Activated CD4-positive, alpha-beta T cell treated with anti-CD3 and anti-CD28 coated beads, Interleukin-2, amount 10 ng/mL, durations not matched to agents 24 days and 14 days (primary cell): ENCODE measurements around the gene RNU6-9. TPM values are rescaled to one million over a fixed set of nuclear protein-coding genes. Genes with fewer than 3 reads are reported as not detected.
"Not testable (repeated sequence)": the region's sequence is repeated elsewhere in the genome, so short reads cannot be mapped to it uniquely, and the experiment has no call there.

Experiments
- DNase-seq: peaks from one replicate; pipeline ENCODE4 v3.0.0; 2022
- H3K27ac Mint-ChIP-seq: one replicate; pipeline ENCODE4 v1.8.0; 2022; ENCODE audit warnings: mild to moderate bottlenecking, mixed read lengths
- H3K27me3 Mint-ChIP-seq: one replicate; pipeline ENCODE4 v1.8.0; 2022; ENCODE audit warnings: mixed read lengths
- H3K36me3 Mint-ChIP-seq: one replicate; pipeline ENCODE4 v1.8.0; 2022; ENCODE audit warnings: low read depth, mild to moderate bottlenecking, mixed read lengths
- H3K4me1 Mint-ChIP-seq: one replicate; pipeline ENCODE4 v1.8.0; 2021; ENCODE audit warnings: mixed read lengths
- H3K4me3 Mint-ChIP-seq: one replicate; pipeline ENCODE4 v1.8.0; 2022; ENCODE audit warnings: mild to moderate bottlenecking, moderate library complexity, mixed read lengths
- H3K9me3 Mint-ChIP-seq: one replicate; pipeline ENCODE4 v1.8.0; 2021; ENCODE audit warnings: mixed read lengths
- intact Hi-C: fragments of 100-400 bp; cut with micrococcal nuclease; formaldehyde crosslinking; loops from one replicate; pipeline ENCODE4 v1.15.1; 2023
- total RNA-seq: library from RNA; stranded (reverse); gene quantifications from 2 replicates; pipeline ENCODE4 v1.2.3, GENCODE V29; 2022

The RNU6-9 gene
- total RNA-seq, 1 donor from 2014 or later, result not detected

GRCh38 chr19:878751-879561 is 14.3 kb upstream of the RNU6-9 start:
- H3K9me3 Mint-ChIP-seq, H3K4me3 Mint-ChIP-seq, DNase-seq, H3K4me1 Mint-ChIP-seq, H3K27me3 Mint-ChIP-seq, intact Hi-C loops, H3K27ac Mint-ChIP-seq: not testable (repeated sequence)
- peaks cover 19% of the 10 kb centered on the region for H3K36me3 Mint-ChIP-seq

DNA sequence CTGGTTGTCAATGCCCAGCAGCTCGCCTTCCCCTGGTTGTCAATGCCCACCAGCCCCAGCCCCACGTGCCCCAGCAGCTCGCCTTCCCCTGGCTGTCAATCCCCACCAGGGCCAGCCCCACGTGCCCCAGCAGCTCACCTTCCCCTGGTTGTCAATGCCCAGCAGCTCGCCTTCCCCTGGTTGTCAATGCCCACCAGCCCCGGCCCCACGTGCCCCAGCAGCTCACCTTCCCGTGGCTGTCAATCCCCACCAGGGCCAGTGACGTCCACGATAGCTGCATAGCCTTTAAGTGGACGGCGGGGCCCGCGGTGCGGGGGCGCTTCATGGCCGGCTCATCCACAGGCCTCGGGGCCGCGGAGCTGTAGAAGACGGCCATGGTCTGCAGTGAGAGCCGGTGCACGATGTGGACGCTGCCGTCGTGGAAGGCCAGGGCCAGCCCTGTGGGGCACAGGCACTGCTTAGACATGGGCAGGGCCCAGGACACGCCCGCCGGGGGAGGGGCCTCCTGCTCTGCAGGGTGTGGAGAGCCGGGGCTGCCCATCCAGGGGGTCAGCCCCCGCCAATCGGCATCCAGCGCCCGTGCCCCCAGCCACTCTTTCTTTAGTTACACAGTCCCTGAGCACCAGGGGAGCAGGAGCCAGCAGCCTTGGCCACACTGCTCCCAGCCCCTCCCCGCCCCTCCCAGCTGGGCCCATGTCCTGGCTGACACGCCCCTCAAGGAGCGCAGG is 13.4 kb upstream of the RNU6-9 start:
- no peak for DNase-seq
- Mint-ChIP-seq H3K4me3 (no peak overlapping the region), H3K36me3 (peaks cover 23% of the 10 kb centered on the region), H3K9me3 (no peaks in the 10 kb centered on the region), H3K27ac (no peak overlapping the region), H3K27me3 (no peaks in the 10 kb centered on the region), H3K4me1 (no peaks in the 10 kb centered on the region)
- intact Hi-C loops, result no loop called here

DNA sequence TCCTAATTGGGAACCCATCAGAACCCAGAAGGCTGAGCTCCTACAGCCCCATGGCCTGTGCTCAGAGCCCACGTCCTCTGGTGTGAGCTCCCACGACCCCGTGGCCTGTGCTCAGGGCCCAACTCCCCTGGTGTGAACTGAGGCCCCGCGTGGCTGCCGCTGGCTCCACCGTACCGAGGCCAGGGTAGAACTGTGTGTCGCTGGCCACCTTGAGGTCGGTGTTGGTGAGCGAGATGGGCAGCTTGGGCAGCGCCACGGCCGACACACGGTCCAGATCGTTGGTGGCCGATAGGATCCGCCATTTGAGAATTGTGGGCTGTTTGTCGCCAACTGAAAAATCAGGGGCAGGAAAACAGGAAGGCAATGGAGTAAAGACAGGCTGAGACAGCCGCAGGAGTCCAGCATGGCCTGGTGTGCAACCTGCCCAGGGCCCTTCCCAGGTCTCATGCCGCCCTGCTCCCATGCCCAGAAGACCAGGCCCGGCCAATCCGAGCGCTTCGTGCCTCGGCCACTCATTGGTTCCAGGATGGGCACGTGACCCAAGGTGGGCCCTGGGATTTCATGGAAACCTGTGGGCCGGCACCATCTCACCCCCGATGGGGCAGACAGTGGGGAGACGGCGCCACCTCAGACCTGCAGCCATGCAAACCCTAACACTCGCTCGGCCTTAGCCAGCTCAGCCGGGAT is 11.8 kb upstream of the RNU6-9 start:
- H3K27ac Mint-ChIP-seq, result no peak overlapping the region
- intact Hi-C loops, result no loop called here
- no peak for DNase-seq
- H3K4me3 Mint-ChIP-seq, result no peak overlapping the region
- no peaks in the 10 kb centered on the region for H3K9me3 Mint-ChIP-seq
- H3K4me1 Mint-ChIP-seq, result no peaks in the 10 kb centered on the region
- H3K27me3 Mint-ChIP-seq, result no peaks in the 10 kb centered on the region
- peaks cover 25% of the 10 kb centered on the region for H3K36me3 Mint-ChIP-seq

- Mint-ChIP-seq H3K4me1 (no peaks in the 10 kb centered on the region), H3K36me3 (peaks cover 28% of the 10 kb centered on the region), H3K9me3 (no peaks in the 10 kb centered on the region), H3K27me3 (no peaks in the 10 kb centered on the region), H3K27ac (no peak overlapping the region), H3K4me3 (no peak overlapping the region)
- DNase-seq, result no peak
- intact Hi-C loops, result no loop called here
These were observed 10.3 kb upstream of the RNU6-9 start for GRCh38 chr19:882871-883497.

DNA sequence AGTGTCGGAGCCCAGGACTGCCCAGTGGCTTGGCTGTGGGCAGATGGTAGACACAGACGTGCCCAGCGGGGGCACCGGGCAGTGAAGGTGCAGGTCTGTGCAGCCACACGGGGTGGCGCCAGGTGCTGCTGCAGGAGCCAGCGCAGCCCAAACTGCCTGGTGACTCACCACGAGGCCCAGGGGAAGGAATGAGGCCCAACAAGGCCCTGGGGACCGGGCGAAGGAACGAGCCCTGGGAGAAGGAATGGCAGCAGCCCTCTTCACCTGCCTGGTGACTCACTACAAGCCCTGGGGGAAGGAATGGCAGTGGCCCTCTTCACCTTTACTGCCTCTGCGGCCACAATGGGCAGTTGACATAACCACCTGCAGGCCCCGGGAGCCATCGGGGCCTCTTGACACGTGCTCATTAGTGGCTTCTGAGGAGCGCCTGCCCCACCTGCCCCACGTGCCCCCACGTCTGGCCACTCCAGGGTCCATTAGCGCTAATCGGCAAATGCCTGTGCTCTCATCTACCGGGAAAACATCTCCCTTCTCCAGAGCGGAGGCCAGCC is 9.5 kb upstream of the RNU6-9 start:
- intact Hi-C loops, result no loop called here
- DNase-seq, result no peak
- H3K9me3 Mint-ChIP-seq, result no peaks in the 10 kb centered on the region
- no peaks in the 10 kb centered on the region for H3K4me1 Mint-ChIP-seq
- H3K27me3 Mint-ChIP-seq, result no peaks in the 10 kb centered on the region
- H3K36me3 Mint-ChIP-seq, result peaks cover 28% of the 10 kb centered on the region
- H3K27ac Mint-ChIP-seq, result no peak overlapping the region
- H3K4me3 Mint-ChIP-seq, result no peak overlapping the region

DNA sequence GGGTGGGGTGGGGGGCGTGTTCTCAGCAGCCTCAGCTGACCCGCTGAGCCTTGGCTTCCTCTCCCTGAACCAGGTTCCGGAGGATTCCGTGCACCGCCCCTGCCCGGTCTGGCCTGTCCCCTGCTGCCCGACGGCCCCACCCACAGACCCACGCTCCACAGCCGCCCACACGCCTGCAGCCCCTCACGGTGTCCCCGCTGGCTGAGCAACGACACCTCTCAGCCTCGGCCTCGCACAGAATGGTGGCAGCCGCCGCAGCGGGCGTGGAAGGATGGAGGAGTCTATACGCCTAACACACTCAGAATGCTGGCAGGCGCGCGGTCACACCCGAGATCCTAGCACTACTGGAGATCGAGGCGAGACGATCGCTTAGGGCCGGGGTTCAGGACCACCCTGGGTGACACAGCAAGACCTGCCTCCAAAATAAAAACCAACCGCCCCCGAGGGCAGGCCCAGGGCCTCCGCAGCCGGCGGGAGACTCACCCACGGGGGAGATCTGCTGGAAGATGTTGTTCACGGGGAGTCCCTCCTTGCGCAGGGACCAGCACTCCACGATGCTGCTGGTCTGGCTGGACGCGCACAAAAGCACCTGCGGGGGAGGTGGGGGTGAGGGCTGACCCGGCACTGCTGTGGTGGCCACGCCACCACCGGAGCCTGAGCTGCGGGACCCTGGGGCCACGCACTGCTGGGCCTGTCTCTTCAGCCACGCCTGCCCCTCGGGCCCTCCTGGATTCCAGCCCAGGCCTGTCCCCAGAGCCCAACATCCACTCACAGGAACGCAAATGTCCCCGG is 8.7 kb upstream of the RNU6-9 start:
- intact Hi-C loops, result no loop called here

DNA sequence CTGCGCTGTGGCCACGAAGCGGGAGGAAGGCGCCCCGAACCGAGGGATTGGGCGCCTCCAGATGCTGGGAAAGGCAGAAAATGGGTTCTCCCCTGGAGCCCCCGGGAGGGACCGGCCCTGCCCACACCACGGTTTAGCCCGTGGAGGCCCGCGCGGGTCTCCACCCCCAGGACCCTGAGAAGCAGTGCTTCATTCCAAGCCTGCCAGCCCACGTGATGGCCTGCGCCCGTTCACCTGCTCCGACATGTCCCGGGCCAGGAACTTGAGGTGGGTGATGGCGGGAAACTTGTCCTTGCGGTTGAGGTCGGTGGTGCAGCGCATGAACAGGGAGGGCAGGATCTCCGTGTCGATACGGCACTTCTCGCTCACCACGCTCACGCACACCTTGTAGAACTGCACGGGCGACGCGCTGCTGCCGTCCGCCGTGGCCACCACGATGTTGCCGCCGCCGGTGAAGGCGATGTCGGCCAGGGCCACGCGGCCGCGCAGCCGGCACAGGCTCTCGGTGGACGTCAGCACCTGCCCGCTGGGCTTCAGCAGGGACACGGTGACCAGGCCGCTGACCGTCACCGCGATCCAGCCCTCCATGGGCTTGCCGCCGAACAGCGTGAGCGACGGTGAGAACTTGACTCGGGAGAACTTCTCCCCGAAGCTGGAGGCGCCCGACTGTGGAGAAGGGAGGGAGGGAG is 7.6 kb upstream of the RNU6-9 start:
- H3K9me3 Mint-ChIP-seq, result no peaks in the 10 kb centered on the region
- no peak overlapping the region for H3K4me3 Mint-ChIP-seq
- intact Hi-C loops, result no loop called here
- H3K27me3 Mint-ChIP-seq, result no peaks in the 10 kb centered on the region
- no peak for DNase-seq
- peaks cover 33% of the 10 kb centered on the region for H3K36me3 Mint-ChIP-seq
- H3K4me1 Mint-ChIP-seq, result no peaks in the 10 kb centered on the region
- no peak overlapping the region for H3K27ac Mint-ChIP-seq

More for the DNA sequence above, 8.7 kb upstream of the RNU6-9 start:
- no peak for DNase-seq
- no peaks in the 10 kb centered on the region for H3K27me3 Mint-ChIP-seq
- H3K4me3 Mint-ChIP-seq, result no peak overlapping the region
- H3K9me3 Mint-ChIP-seq, result no peaks in the 10 kb centered on the region
- peaks cover 29% of the 10 kb centered on the region for H3K36me3 Mint-ChIP-seq
- H3K27ac Mint-ChIP-seq, result no peak overlapping the region
- no peaks in the 10 kb centered on the region for H3K4me1 Mint-ChIP-seq

DNA sequence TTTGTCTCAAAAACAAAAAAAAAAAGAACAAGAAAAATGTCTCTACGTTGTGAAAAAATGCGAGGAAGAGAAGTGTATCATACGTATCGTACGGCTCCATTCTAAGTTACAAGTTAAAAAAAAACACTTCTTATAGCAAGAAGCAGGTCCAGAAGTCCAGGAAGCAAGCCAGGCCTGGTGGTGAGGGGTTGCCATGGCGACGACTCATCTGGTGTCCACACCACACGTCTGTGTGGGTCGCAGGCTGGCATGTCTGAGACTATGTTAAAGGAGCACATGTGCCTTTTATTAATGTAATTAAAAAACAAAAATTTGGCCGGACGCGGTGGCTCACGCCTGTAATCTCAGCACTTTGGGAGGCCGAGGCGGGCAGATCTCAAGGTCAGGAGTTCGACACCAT is 6.2 kb upstream of the RNU6-9 start:
- Mint-ChIP-seq H3K27ac (no peak overlapping the region), H3K36me3 (peaks cover 24% of the 10 kb centered on the region), H3K9me3 (no peaks in the 10 kb centered on the region), H3K4me1 (peaks cover 5% of the 10 kb centered on the region), H3K4me3 (no peak overlapping the region), H3K27me3 (no peaks in the 10 kb centered on the region)
- intact Hi-C loops, result no loop called here
- no peak for DNase-seq

- intact Hi-C loops, result no loop called here
- H3K9me3 Mint-ChIP-seq, result no peaks in the 10 kb centered on the region
- H3K36me3 Mint-ChIP-seq, result peaks cover 24% of the 10 kb centered on the region
- DNase-seq, result no peak
- H3K4me3 Mint-ChIP-seq, result no peak overlapping the region
- peaks cover 7% of the 10 kb centered on the region for H3K4me1 Mint-ChIP-seq
- no peaks in the 10 kb centered on the region for H3K27me3 Mint-ChIP-seq
- no peak overlapping the region for H3K27ac Mint-ChIP-seq
These were observed 5.7 kb upstream of the RNU6-9 start for GRCh38 chr19:887599-887998.

GRCh38 chr19:888581-889385 is 4.5 kb upstream of the RNU6-9 start:
- intact Hi-C loops, result no loop called here
- peak; percentile 73 for DNase-seq
- no peaks in the 10 kb centered on the region for H3K9me3 Mint-ChIP-seq
- H3K4me1 Mint-ChIP-seq, result peaks cover 15% of the 10 kb centered on the region
- no peak overlapping the region for H3K4me3 Mint-ChIP-seq
- peak overlapping the region; percentile 15 for H3K27ac Mint-ChIP-seq
- H3K36me3 Mint-ChIP-seq, result peaks cover 23% of the 10 kb centered on the region
- no peaks in the 10 kb centered on the region for H3K27me3 Mint-ChIP-seq

DNA sequence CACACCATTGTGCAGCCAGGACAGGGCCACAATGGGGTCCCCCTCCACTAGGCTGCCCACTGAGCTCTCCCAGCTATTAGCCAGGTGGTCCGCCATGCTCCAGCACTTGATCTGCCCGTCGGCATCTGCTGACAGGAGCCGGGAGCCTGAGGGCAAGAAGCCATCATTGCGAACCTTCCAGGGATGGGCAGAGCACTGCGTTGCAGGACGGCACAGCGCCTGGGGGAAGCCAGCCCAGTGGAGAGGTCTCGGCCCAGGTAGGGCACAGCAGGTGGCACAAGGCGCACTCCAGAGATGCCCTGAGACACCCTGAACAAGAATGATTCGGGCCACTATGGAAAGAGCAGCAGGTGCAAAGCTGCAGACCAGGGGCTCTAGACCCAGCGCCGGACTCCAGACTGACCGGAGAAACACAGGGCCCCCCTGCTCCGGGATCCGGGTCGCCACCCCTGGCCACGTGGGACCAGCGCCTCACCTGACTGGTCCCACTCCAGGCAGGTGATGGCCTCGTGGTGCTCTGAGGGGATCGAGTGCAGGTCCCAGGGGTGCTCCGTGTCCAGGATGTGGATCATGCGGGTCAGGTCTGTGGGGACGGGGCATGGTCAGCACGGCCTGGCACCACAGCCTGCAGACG is 3.5 kb upstream of the RNU6-9 start:
- Mint-ChIP-seq H3K9me3 (no peaks in the 10 kb centered on the region), H3K27ac (no peak overlapping the region), H3K36me3 (peaks cover 17% of the 10 kb centered on the region), H3K4me3 (no peak overlapping the region), H3K4me1 (peaks cover 16% of the 10 kb centered on the region), H3K27me3 (no peaks in the 10 kb centered on the region)
- no peak for DNase-seq
- intact Hi-C loops, result no loop called here

GRCh38 chr19:890831-891230 is 2.5 kb upstream of the RNU6-9 start:
- intact Hi-C loops, result no loop called here
- Mint-ChIP-seq H3K4me3 (peak overlapping the region; percentile 69), H3K27me3 (no peaks in the 10 kb centered on the region), H3K4me1 (peaks cover 17% of the 10 kb centered on the region), H3K9me3 (no peaks in the 10 kb centered on the region), H3K36me3 (peaks cover 14% of the 10 kb centered on the region), H3K27ac (peak overlapping the region; percentile 41)
- DNase-seq, result no peak
